T-helper 2 cell treated with Interferon-gamma antibody and Interleukin-4, amounts not matched to agents 100 ng/mL and 5 ng/mL, for 36 hours (primary cell): ENCODE measurements around the gene NT5C2. TPM values are rescaled to one million over a fixed set of nuclear protein-coding genes. Genes with fewer than 3 reads are reported as not detected.

Experiments
- total RNA-seq: library from RNA; stranded (reverse); gene quantifications from 2 replicates; pipeline ENCODE4 v1.2.3, GENCODE V29; 2022

Gene NT5C2
- total RNA-seq, 1 donor from 2014 or later = 77.0 TPM

Other genes with a start within 250 kb of the NT5C2 start
- gene RPEL1, start 52.6 kb upstream of the NT5C2 start, total RNA-seq = not detected in 2 replicates
- 0.25 and 0.27 TPM in 2 replicates for gene INA, start 83.9 kb upstream of the NT5C2 start, total RNA-seq
- 12.6 and 13.6 TPM in 2 replicates for gene PCGF6, start 157.9 kb upstream of the NT5C2 start, total RNA-seq
- 10.3 and 11.2 TPM in 2 replicates for gene TAF5, start 174.7 kb upstream of the NT5C2 start, total RNA-seq
- 318 and 323 TPM in 2 replicates for gene ATP5MK, start 203.2 kb upstream of the NT5C2 start, total RNA-seq
- 56.0 and 60.1 TPM in 2 replicates for gene PDCD11, start 203.4 kb upstream of the NT5C2 start, total RNA-seq